H9 (cell line): ENCODE results near the gene TBC1D17. TPM values are rescaled to one million over a fixed set of nuclear protein-coding genes. Genes with fewer than 3 reads are reported as not detected.

Experiments used
- DNase-seq: peaks from one replicate; pipeline ENCODE4 v3.0.0-alpha.2; 2017
- H2AFZ ChIP-seq: one replicate; pipeline ENCODE4 v1.6.1; 2013; ENCODE audit warnings: mild to moderate bottlenecking, low read length, control low read depth, moderate library complexity
- H2AK5ac ChIP-seq: 2 replicates; pipeline ENCODE4 v1.6.1; 2013; ENCODE audit warnings: low read length, control low read depth, mixed read lengths; ENCODE audit not compliant: insufficient read length
- H2BK120ac ChIP-seq: one replicate; pipeline ENCODE4 v1.6.1; 2013; ENCODE audit warnings: low read depth, mild to moderate bottlenecking, low read length, control low read depth, inconsistent platforms; ENCODE audit not compliant: poor library complexity, severe bottlenecking
- H2BK12ac ChIP-seq: 2 replicates; pipeline ENCODE4 v1.6.1; 2013; ENCODE audit warnings: low read length, control low read depth, mixed read lengths, low read depth; ENCODE audit not compliant: insufficient read length
- H2BK15ac ChIP-seq: 2 replicates; pipeline ENCODE4 v1.6.1; 2013; ENCODE audit warnings: low read depth, low read length, control low read depth
- H2BK20ac ChIP-seq: one replicate; pipeline ENCODE4 v1.6.1; 2013; ENCODE audit warnings: low read depth, mild to moderate bottlenecking, low read length, control low read depth, inconsistent platforms; ENCODE audit not compliant: poor library complexity, severe bottlenecking
- H2BK5ac ChIP-seq: 2 replicates; pipeline ENCODE4 v1.6.1; 2013; ENCODE audit warnings: low read length, control low read depth, mixed read lengths; ENCODE audit not compliant: insufficient read length
- H3K14ac ChIP-seq: 2 replicates; pipeline ENCODE4 v1.6.1; 2013; ENCODE audit warnings: low read length, control low read depth; ENCODE audit not compliant: insufficient read depth
- H3K18ac ChIP-seq: 2 replicates; pipeline ENCODE4 v1.6.1; 2013; ENCODE audit warnings: low read depth, mild to moderate bottlenecking, mixed read lengths, low read length, control low read depth; ENCODE audit not compliant: insufficient read length
- H3K23ac ChIP-seq: 2 replicates; pipeline ENCODE4 v1.6.1; 2013; ENCODE audit warnings: low read length, control low read depth, mixed read lengths, low read depth; ENCODE audit not compliant: insufficient read length
- H3K23me2 ChIP-seq: 2 replicates; pipeline ENCODE4 v1.6.1; 2013; ENCODE audit warnings: low read depth, mild to moderate bottlenecking, mixed read lengths, low read length, control low read depth; ENCODE audit not compliant: insufficient read length, poor library complexity, severe bottlenecking
- H3K27ac ChIP-seq: 2 replicates; pipeline ENCODE4 v1.5.1; 2013; ENCODE audit warnings: low read length, control low read depth, mixed read lengths, low read depth; ENCODE audit not compliant: insufficient read length
- H3K27me3 ChIP-seq: 2 replicates; pipeline ENCODE4 v1.6.1; 2013; ENCODE audit warnings: low read length, control low read depth, inconsistent platforms; ENCODE audit not compliant: insufficient read depth
- H3K4ac ChIP-seq: 2 replicates; pipeline ENCODE4 v1.6.1; 2013; ENCODE audit warnings: low read depth, mild to moderate bottlenecking, control low read depth, inconsistent platforms, low read length, moderate library complexity
- H3K4me1 ChIP-seq: 2 replicates; pipeline ENCODE4 v1.6.1; 2013; ENCODE audit warnings: low read length, control low read depth, inconsistent platforms; ENCODE audit not compliant: insufficient read depth
- H3K4me2 ChIP-seq: 2 replicates; pipeline ENCODE4 v1.6.1; 2013; ENCODE audit warnings: low read length, control low read depth, mixed read lengths; ENCODE audit not compliant: insufficient read length, insufficient read depth
- H3K56ac ChIP-seq: 2 replicates; pipeline ENCODE4 v1.6.1; 2013; ENCODE audit warnings: low read depth, mild to moderate bottlenecking, mixed read lengths, low read length, control low read depth; ENCODE audit not compliant: insufficient read length
- H3K79me1 ChIP-seq: 2 replicates; pipeline ENCODE4 v1.6.1; 2013; ENCODE audit warnings: low read depth, mild to moderate bottlenecking, moderate library complexity, low read length, control low read depth, inconsistent platforms; ENCODE audit not compliant: insufficient read depth, poor library complexity, severe bottlenecking
- H3K79me2 ChIP-seq: 2 replicates; pipeline ENCODE4 v1.6.1; 2013; ENCODE audit warnings: low read length, control low read depth, inconsistent platforms; ENCODE audit not compliant: insufficient read depth
- H3K9ac ChIP-seq: 2 replicates; pipeline ENCODE4 v1.6.1; 2013; ENCODE audit warnings: low read length, control low read depth, mixed read lengths; ENCODE audit not compliant: insufficient read length; ENCODE audit errors: extremely low read depth
- H3K9me3 ChIP-seq: one replicate; pipeline ENCODE4 v1.6.1; 2013; ENCODE audit warnings: low read depth, low read length, inconsistent platforms; ENCODE audit not compliant: control insufficient read depth
- H3T11ph ChIP-seq: one replicate; pipeline ENCODE4 v1.6.1; 2013; ENCODE audit warnings: mild to moderate bottlenecking, low read length, control low read depth, inconsistent platforms
- H4K20me1 ChIP-seq: one replicate; pipeline ENCODE4 v1.6.1; 2013; ENCODE audit not compliant: control insufficient read depth, insufficient read length, insufficient read depth
- H4K5ac ChIP-seq: 2 replicates; pipeline ENCODE4 v1.6.1; 2013; ENCODE audit warnings: low read depth, mild to moderate bottlenecking, mixed read lengths, low read length, control low read depth; ENCODE audit not compliant: insufficient read length
- H4K8ac ChIP-seq: replicated peaks from 2 replicates; pipeline ENCODE4 v1.6.1; 2013; ENCODE audit warnings: low read length, control low read depth, mixed read lengths, low read depth; ENCODE audit not compliant: insufficient read length
- H4K91ac ChIP-seq: 2 replicates; pipeline ENCODE4 v1.6.1; 2013; ENCODE audit warnings: low read depth, mild to moderate bottlenecking, moderate library complexity, mixed read lengths, low read length, control low read depth; ENCODE audit not compliant: insufficient read length
- H3K27ac Mint-ChIP-seq, 3 experiments: 2 replicates in 2 of 3; 3 replicates in 1 of 3; pipeline ENCODE4 v1.8.0; 2020 to 2021; ENCODE audit warnings: mixed read lengths in 3 of 3, mild to moderate bottlenecking in 1 of 3, moderate library complexity in 1 of 3
- H3K27me3 Mint-ChIP-seq: 2 replicates; pipeline ENCODE4 v1.8.0; 2021; ENCODE audit warnings: low read depth, mild to moderate bottlenecking, moderate library complexity, mixed read lengths
- H3K36me3 Mint-ChIP-seq, 3 experiments: 2 replicates in 2 of 3; 3 replicates in 1 of 3; pipeline ENCODE4 v1.8.0; 2020 to 2021; ENCODE audit warnings: low read depth in 3 of 3, mixed read lengths in 3 of 3; ENCODE audit not compliant: insufficient read depth in 1 of 3
- H3K4me1 Mint-ChIP-seq, 2 experiments: 2 replicates each; pipeline ENCODE4 v1.8.0; 2020; ENCODE audit warnings: mixed read lengths in 2 of 2
- H3K4me3 Mint-ChIP-seq, 2 experiments: 2 replicates in 1 of 2; 3 replicates in 1 of 2; pipeline ENCODE4 v1.8.0; 2020 to 2021; ENCODE audit warnings: mild to moderate bottlenecking in 2 of 2, mixed read lengths in 2 of 2, moderate library complexity in 1 of 2
- H3K9me3 Mint-ChIP-seq, 2 experiments: 2 replicates in 1 of 2; 3 replicates in 1 of 2; pipeline ENCODE4 v1.8.0; 2020; ENCODE audit warnings: mild to moderate bottlenecking in 2 of 2, mixed read lengths in 2 of 2, moderate library complexity in 1 of 2
- WGBS: extraction: QIAGEN DNeasy Blood & Tissue Kit; methylation state at CpG from one replicate; pipeline ENCODE4 v1.1.7; 2013; ENCODE audit warnings: missing lambda C conversion rate, low lambda C conversion rate, mixed read lengths; ENCODE audit not compliant: insufficient read length; ENCODE audit errors: extremely low coverage; 5-methylcytosine and 5-hydroxymethylcytosine counted together
- total RNA-seq: library from RNA; stranded (reverse); gene quantifications from 2 replicates; pipeline ENCODE4 v1.2.1, GENCODE V29; 2021
- TF ChIP-seq, protein P1 (sequence below): fragments of 200-600 bp; sonication (generic); conservative IDR thresholded peaks from 3 replicates; pipeline ENCODE4 v1.8.0; 2021; ENCODE audit warnings: antibody characterized with exemption, mild to moderate bottlenecking

Gene TBC1D17
- total RNA-seq, 1 experiment from 2014 or later: 33.6 TPM

DNA sequence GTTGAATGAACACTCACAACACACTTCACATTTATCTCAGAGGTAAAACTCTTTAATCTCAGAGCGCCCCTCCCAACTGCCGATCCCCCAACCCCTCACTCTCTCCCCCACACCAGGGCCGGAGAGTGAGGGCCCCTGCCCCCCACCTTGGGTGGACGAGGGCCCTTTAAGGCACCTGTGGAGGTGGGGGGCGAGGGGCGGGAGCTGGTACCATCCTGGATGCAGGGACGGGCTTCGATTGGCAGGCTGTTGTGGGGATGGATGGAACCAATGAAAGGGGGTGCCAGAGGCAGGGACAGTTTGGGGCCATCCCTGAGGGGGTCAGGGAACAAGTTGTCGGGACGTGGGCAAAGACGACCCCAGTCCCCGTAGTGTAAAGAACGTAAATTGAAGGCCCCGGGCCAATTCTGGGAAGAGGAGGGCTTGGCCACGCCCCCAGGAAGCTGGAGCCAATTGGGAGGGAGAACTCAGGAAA, 8.5 kb upstream of the TBC1D17 start:
- no peak overlapping the region for H3K9ac ChIP-seq
- no peak overlapping the region for H4K5ac ChIP-seq
- no peak overlapping the region for H3K14ac ChIP-seq
- peak overlapping the region; percentile 40 for H3K4me2 ChIP-seq
- H4K8ac ChIP-seq: no peak overlapping the region
- peaks cover 2% of the 10 kb centered on the region; the same call in 1 of the 2 replicates for H3K4me1 ChIP-seq
- H3K27me3 ChIP-seq: no peaks in the 10 kb centered on the region
- H2BK5ac ChIP-seq: no peak overlapping the region
- DNase-seq: no peak
- no peak overlapping the region for H3K4me3 Mint-ChIP-seq
- H3K79me1 ChIP-seq: peaks cover 5% of the 10 kb centered on the region
- WGBS: no CpG with 5 or more reads among the region's 15 CpGs
- no peak overlapping the region for H3K18ac ChIP-seq
- H3K27ac Mint-ChIP-seq: no peak overlapping the region; a peak in 1 of 7 replicates
- no peaks in the 10 kb centered on the region; the same call in 1 of the 2 replicates for H3K79me2 ChIP-seq
- H3K4me1 Mint-ChIP-seq: peaks cover 20 to 29% of the 10 kb centered on the region in 2 experiments
- H3K27me3 Mint-ChIP-seq: no peaks in the 10 kb centered on the region
- H2BK12ac ChIP-seq: no peak overlapping the region
- TF ChIP-seq, protein P1, sequence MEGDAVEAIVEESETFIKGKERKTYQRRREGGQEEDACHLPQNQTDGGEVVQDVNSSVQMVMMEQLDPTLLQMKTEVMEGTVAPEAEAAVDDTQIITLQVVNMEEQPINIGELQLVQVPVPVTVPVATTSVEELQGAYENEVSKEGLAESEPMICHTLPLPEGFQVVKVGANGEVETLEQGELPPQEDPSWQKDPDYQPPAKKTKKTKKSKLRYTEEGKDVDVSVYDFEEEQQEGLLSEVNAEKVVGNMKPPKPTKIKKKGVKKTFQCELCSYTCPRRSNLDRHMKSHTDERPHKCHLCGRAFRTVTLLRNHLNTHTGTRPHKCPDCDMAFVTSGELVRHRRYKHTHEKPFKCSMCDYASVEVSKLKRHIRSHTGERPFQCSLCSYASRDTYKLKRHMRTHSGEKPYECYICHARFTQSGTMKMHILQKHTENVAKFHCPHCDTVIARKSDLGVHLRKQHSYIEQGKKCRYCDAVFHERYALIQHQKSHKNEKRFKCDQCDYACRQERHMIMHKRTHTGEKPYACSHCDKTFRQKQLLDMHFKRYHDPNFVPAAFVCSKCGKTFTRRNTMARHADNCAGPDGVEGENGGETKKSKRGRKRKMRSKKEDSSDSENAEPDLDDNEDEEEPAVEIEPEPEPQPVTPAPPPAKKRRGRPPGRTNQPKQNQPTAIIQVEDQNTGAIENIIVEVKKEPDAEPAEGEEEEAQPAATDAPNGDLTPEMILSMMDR: no peak
- no peak overlapping the region for H3K23ac ChIP-seq
- H2BK20ac ChIP-seq: no peak overlapping the region
- no peak overlapping the region for H4K91ac ChIP-seq
- H3T11ph ChIP-seq: no peak overlapping the region
- no peak overlapping the region for H2BK120ac ChIP-seq
- H3K23me2 ChIP-seq: peaks cover 15% of the 10 kb centered on the region
- H3K56ac ChIP-seq: no peak overlapping the region
- H3K36me3 Mint-ChIP-seq: peaks cover 18 to 33% (median 19%) of the 10 kb centered on the region in 3 experiments; a peak in 6 of 7 replicates
- H2BK15ac ChIP-seq: no peak overlapping the region
- no peaks in the 10 kb centered on the region for H3K9me3 ChIP-seq
- no peak overlapping the region for H2AFZ ChIP-seq
- no peaks in the 10 kb centered on the region for H4K20me1 ChIP-seq
- H3K27ac ChIP-seq: no peak overlapping the region
- no peak overlapping the region for H2AK5ac ChIP-seq
- no peak overlapping the region for H3K4ac ChIP-seq
- no peaks in the 10 kb centered on the region for H3K9me3 Mint-ChIP-seq
